H1 (cell line): ENCODE measurements around the gene ASF1A. TPM values are rescaled to one million over a fixed set of nuclear protein-coding genes. Genes with fewer than 3 reads are reported as not detected.

Source experiments
- polyA plus RNA-seq, 7 experiments: library from polyadenylated mRNA; depleted of rRNA in 3 of 7; stranded (reverse) in 5 of 7; unstranded in 2 of 7; fragments of >200 nt in 5 of 7; fragments of 200-250 nt in 2 of 7; gene quantifications; 1 replicate in 5 of 7; 2 replicates in 1 of 7; 4 replicates in 1 of 7; pipeline versions ENCODE4 v1.2.1 to v1.2.3, GENCODE V29; 2011 to 2013; ENCODE audit warnings: missing spikeins in 2 of 7, mixed read lengths in 2 of 7
- total RNA-seq: library from RNA; stranded (reverse); fragmentation: NEBNext Ultra II Directional; extraction: Animal tissue kit (Norgen Biotek cat#: 25700); gene quantifications from 2 replicates; pipeline ENCODE4 v1.2.1, GENCODE V29; 2021

Gene ASF1A
- total and polyA plus RNA-seq, 2 of the 8 experiments (the other 6 are each of a cell fraction or from before 2014, with no cell fraction given): 11.4 to 50.2 TPM

Other genes starting within 250 kb of the ASF1A start
- 25.7 and 27.6 TPM in 2 replicates for gene CEP85L, start 242.6 kb upstream of the ASF1A start, total RNA-seq
- gene CEP85L, start 242.6 kb upstream of the ASF1A start, polyA plus RNA-seq (2011; rRNA removed): 3.2 and 3.8 TPM in 2 replicates
- 11.4 and 13.0 TPM in 2 replicates for gene MCM9, start 41.0 kb downstream of the ASF1A start, total RNA-seq
- gene MCM9, start 41.0 kb downstream of the ASF1A start, polyA plus RNA-seq (2011; rRNA removed): 3.2 and 3.7 TPM in 2 replicates
- 11.3 and 12.1 TPM in 2 replicates for gene FAM184A, start 184.5 kb downstream of the ASF1A start, total RNA-seq
- 3.0 and 6.3 TPM in 2 replicates for gene FAM184A, start 184.5 kb downstream of the ASF1A start, polyA plus RNA-seq (2011; rRNA removed)